ENCODE results near the gene COL13A1. TPM values are rescaled to one million over a fixed set of nuclear protein-coding genes. Genes with fewer than 3 reads are reported as not detected.

Gene COL13A1
- total RNA-seq, 1 experiment from 2014 or later, result 5.9 TPM

DNA sequence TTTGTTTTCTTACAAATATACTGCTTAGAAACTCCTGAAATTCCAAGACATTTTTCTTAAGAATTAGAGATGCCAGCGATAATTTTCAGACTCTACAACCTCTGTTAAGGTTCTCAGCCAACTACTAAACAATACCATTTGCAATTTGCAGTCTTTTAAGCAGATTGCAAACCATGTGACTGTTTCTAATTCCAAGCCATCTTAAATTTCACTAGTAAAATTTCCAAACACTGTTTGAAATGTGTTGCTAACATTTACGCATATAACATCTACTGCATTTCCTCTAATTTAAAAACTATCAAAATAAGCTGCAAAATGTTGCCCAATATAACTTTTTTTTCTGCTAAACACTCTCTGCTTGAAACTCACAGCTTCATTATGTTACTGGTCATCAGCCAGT lies 194.9 kb downstream of the COL13A1 start:
- Histone ChIP-seq H3K4me2 (ENCODE audit: low read length) (no peak overlapping the region), H3K9me3 (ENCODE audit: control insufficient read depth in 1 of 2, insufficient read depth in 1 of 2, low read depth in 1 of 2, low read length in 2 of 2) (no peaks in the 10 kb centered on the region), H3K27me3 (ENCODE audit: insufficient read depth, low read length) (no peaks in the 10 kb centered on the region), H3K4me3 (replicated peaks in 1 of 2; ENCODE audit: low read depth in 1 of 2, low read length in 2 of 2) (no peak overlapping the region), H4K20me1 (ENCODE audit: insufficient read depth) (no peaks in the 10 kb centered on the region), H3K9me2 (ENCODE audit: insufficient read depth) (no peaks in the 10 kb centered on the region), H3K4me1 (ENCODE audit: control insufficient read depth in 1 of 2, insufficient read depth in 2 of 2, low read length in 2 of 2) (peaks cover 0 to 5% of the 10 kb centered on the region in 2 experiments; a peak in 1 of 4 replicates), H3K9ac (ENCODE audit: low read length) (no peak overlapping the region), H2AFZ (ENCODE audit: low read depth, low read length, poor library complexity, severe bottlenecking) (no peak overlapping the region), H3K79me2 (ENCODE audit: insufficient read depth, low read length) (no peaks in the 10 kb centered on the region), H3K27ac (ENCODE audit: low read depth, low read length) (no peak overlapping the region), H3K36me3 (ENCODE audit: control insufficient read depth in 1 of 2, insufficient read depth in 2 of 2, low read length in 2 of 2) (no peaks in the 10 kb centered on the region)
- RAD21 ChIA-PET (ENCODE audit: low non-redundant PET in 1 of 2, low total read pairs in 2 of 2, uncharacterized antibody in 2 of 2, unreplicated experiment in 2 of 2), result no interaction called here
- ATAC-seq, result no peak
- DNase-seq (ENCODE audit: low read depth, low spot score), result no peak
- POLR2A ChIA-PET, result no interaction called here
- CTCF ChIA-PET, result no interaction called here
- no peak for TF ChIP-seq CBX3 (IDR thresholded peaks at IDR 0.05; ENCODE audit: low read depth)
- no peak for TF ChIP-seq CEBPB (IDR thresholded peaks at IDR 0.05; ENCODE audit: low read depth)
- TF ChIP-seq ZFX (IDR thresholded peaks at IDR 0.05), result no peak
- TF ChIP-seq SIN3A (IDR thresholded peaks at IDR 0.05; ENCODE audit: low read depth), result no peak
- TF ChIP-seq RAD21 (IDR thresholded peaks at IDR 0.05; ENCODE audit: low read depth), result no peak
- TF ChIP-seq EGR1 (IDR thresholded peaks at IDR 0.05; ENCODE audit: low read depth), result no peak
- intact Hi-C loops (cut with micrococcal nuclease), result no loop called here
- no TSS peak for BruUV-seq (replicated peaks)

GRCh38 chr10:70000262-70000661 lies 198.6 kb downstream of the COL13A1 start:
- Histone ChIP-seq H3K36me3 (ENCODE audit: control insufficient read depth in 1 of 2, insufficient read depth in 2 of 2, low read length in 2 of 2) (no peaks in the 10 kb centered on the region), H3K9me3 (ENCODE audit: control insufficient read depth in 1 of 2, insufficient read depth in 1 of 2, low read depth in 1 of 2, low read length in 2 of 2) (no peaks in the 10 kb centered on the region), H4K20me1 (ENCODE audit: insufficient read depth) (no peaks in the 10 kb centered on the region), H3K9ac (ENCODE audit: low read length) (no peak overlapping the region), H3K9me2 (ENCODE audit: insufficient read depth) (no peaks in the 10 kb centered on the region), H3K27me3 (ENCODE audit: insufficient read depth, low read length) (no peaks in the 10 kb centered on the region), H3K79me2 (ENCODE audit: insufficient read depth, low read length) (no peaks in the 10 kb centered on the region), H3K4me2 (ENCODE audit: low read length) (no peak overlapping the region), H3K4me3 (replicated peaks in 1 of 2; ENCODE audit: low read depth in 1 of 2, low read length in 2 of 2) (no peak overlapping the region), H3K4me1 (ENCODE audit: control insufficient read depth in 1 of 2, insufficient read depth in 2 of 2, low read length in 2 of 2) (no peaks in the 10 kb centered on the region), H3K27ac (ENCODE audit: low read depth, low read length) (no peak overlapping the region), H2AFZ (ENCODE audit: low read depth, low read length, poor library complexity, severe bottlenecking) (no peak overlapping the region)
- ChIA-PET RAD21 (ENCODE audit: low non-redundant PET in 1 of 2, low total read pairs in 2 of 2, uncharacterized antibody in 2 of 2, unreplicated experiment in 2 of 2) (no interaction called here), CTCF (no interaction called here), POLR2A (no interaction called here)
- intact Hi-C loops (cut with micrococcal nuclease), result no loop called here
- no TSS peak for BruUV-seq (replicated peaks)
- DNase-seq (ENCODE audit: low read depth, low spot score) (no peak), ATAC-seq (no peak)
- no peak for TF ChIP-seq ZFX (IDR thresholded peaks at IDR 0.05)
